Anterior cingulate cortex (tissue), 58 donors: ENCODE results near the gene ZNF831.

ENCODE experiments used
- DNase-seq, 58 donors: peaks; one replicate each; lab custom pipeline; 2025; lab: John Stamatoyannopoulos, UW

Gene ZNF831

DNA sequence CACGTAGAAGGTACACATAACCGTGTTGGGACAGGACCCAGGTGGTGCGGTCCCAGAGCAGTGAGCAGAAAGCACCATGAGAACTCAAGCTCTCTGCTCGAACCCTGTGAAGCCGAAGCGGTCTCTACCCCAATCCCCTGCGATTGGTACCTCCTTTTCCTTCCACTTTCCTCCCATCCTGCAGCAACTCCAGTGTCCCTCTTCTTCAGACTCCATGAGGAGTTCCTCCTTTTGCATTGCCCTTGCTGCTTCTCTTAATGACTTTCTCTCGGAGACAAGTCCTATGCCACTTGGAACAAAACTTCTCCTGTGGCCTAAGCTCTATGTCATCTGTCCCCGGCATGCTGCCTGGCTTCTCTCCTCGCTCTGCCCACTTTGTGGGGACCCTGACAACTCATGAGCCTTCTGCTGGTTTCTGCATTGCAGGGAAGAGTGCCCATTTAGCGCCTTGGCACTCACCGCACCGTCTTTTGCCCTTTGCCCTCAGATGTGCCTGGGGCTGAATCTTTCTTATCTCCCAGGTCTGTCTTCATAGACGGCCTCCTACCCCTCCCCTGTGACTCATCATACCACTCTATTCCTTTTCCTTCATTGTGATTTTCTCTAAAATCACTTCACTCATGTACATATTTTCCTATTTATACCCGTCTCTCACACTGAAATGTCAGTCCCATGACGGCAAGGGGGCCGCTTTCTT lies 9.2 kb upstream of the ZNF831 start:
- no peak for DNase-seq

DNA sequence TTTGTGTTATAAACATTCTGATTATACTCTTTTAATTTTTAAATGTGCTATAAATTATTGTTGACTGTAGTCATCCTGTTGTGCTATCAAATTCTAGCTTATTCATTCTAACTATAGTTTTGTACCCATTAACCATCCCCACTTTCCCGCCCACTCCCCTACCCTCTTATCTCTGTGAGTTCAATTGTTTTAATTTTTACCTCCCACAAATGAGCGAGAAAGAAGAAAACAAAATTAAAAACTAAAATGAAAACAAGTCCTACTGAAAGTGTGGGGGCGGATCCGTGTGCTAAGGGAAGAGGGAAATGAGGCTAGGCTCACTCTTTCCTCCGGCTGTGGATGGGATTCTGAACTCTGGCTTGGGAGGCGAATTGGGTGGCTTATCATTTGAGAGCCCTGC lies 6.6 kb upstream of the ZNF831 start:
- no peak for DNase-seq

DNA sequence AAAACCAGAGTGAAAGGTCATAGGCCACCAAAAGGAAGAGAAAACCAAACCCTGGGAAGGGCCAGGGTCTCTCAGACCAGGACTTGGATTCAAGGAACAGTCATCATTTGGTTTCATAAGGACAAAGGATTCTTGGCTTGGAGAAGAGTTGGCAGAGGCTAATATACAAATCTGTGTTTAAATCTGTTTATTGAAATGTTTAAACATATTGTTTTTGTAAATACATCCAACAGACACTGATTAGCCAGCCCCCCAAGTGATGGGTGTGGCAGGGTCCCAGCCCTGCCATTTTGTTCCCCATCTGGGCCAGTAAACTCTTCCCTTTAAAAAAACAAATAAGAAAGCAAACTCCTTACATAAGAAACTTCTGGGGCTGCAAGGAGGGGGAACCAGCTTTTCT lies 6.1 kb upstream of the ZNF831 start:
- no peak for DNase-seq

DNA sequence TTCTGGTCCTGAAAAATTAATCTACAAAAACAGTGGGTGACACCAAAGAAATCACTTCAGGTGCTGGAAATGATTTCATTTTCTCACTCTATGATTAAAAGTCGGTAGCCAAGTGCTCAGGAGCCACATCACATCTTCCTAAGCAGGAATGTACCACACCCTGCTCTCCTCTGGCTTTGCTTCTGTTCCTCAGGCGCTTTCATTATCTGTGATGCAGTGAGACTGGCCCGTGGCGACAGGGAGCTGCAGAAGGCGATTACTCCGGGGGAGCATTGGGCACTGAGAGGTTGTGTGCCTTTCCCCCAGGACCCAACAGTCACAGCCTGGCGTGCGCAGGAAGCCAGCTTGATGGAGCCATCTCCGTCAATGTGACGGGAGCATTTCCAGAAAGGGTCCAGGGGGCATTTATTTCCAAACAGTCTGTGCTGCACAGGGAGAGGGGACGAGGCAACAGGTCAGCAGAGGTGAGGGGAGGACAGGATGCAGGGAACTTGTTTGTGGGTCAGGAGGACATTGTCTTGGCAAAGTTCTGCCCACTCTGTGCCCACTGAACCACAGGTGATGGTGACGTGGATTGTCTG lies 5.6 kb upstream of the ZNF831 start:
- no peak for DNase-seq

DNA sequence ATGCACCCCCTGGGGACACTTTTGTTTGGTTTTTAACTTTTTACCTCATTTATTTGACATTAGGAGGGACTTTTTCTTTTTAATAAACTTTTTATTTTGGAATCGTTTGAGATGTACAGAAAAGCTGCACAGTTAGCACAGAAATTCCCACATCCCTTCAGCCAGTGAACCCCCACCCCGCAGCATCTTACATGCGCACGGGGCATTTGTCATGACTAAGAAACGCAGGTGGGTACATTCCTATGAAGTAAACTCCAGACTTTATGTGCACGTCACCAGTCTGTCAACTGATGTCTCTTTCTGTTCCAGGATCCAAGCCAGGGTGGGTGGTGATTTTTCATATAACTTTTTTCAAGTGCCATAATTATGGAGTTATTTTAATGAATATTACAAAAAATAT lies 4.9 kb upstream of the ZNF831 start:
- no peak for DNase-seq

DNA sequence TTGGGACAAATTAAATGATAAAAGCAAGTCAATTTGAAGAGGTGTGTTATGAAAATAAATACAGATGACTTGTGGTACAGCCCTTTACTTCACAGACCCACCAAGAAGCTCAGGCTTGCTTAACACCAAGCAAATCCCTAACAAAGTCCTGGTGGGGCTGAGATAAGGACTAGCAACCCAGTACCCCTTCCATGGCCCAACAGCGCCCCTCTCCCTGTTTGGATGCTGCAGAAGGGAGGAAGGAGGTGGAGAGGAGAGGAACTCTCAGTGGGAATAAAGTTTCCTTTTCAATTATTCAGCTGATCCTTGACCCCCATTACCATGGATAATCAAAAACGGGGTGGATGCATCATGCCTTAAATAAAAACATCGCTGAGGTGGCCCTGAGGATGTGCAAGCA lies 4.5 kb upstream of the ZNF831 start:
- DNase-seq: no peak

DNA sequence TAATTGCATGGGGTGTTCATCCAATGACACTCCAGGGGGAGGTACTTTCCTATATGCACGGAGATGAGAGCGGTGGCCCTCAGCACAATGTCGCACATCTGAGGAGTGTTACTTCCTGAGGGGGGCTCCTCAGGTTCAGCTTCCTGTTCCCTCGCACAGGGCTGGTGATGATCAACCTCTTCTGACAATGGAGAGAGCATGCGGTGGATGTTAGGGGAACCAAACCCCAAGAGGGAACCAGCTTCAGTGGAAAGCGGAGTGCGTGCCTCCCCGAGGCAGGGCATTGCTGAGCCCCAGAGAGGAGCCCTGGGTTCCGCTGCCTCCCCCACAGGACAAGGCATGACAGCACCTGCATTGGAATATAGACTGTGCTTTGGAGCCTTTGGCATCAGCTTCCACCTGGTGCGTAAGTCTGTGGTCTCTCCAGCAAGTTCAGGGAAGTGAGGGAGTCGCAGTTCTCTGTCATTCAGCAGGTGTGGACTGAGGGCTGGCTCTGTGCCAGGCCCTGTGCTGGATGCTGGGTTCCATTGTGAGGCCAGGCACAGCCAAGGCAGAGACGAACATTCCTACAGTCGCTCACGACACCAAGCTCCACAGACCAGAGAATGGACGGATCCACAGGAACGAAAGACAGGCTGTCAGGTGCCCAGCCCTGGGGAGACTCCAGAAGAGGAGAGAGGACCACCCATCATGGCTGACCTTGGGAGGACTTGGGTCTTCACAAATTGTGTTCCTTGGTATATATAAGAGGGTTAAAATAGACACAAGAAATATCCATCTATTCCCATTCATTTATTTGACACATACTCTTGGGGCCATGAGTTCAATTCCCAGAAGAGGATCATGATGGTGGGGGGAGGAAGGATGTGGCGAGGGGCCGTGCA lies 3.9 kb upstream of the ZNF831 start:
- no peak for DNase-seq

DNA sequence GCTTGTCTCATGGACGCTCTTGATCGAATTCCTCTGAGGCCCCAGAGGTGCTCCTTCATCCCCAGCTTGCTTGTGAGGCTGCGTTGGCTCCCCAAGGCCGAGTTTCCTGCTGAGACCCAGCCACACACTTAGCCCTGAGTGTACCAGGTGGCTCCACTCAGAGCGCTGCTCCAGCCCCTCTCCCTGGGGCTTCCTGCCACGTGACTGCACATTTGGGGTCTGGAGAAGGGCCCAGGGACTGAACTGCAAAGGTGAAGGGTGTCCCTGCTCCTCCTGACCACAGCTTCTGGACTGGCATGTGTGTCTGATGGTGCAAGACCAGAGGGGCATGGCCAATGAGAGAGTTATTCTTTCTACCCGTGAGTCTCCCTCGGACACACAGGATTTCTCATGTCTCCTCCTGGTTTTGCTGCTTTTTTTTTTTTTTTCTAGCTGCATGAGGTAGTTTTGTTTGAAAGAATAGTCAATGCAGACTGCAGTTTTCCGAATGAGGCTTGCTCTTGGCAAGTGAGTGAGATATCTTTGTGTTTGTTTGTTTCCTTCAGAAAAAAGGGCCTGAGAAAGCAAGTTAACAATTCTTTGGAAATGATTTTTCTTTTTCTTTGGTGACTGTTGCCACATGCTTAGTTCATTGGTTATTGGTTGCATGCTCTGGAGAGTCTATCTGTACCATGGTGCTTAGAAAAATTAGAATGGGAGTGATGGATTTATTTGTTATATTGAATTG lies 3.1 kb upstream of the ZNF831 start:
- DNase-seq: no peak

DNA sequence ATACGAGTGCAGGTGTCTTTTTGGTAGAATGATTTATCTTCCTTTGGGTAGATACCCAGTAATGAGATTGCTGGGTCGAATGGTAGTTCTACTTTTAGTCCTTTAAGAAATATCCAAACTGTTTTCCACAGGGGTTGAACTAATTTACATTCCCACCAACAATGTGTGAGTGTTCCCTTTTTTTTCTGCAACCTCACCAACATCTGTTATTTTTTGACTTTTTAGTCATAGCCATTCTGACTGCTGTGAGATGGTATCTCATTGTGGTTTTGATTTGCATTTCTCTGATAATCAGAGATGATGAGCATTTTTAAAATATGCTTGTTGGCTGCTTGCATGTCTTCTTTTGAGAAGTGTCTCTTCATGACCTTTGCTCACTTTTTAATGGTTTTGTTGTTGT lies 1.9 kb upstream of the ZNF831 start:
- no peak for DNase-seq

DNA sequence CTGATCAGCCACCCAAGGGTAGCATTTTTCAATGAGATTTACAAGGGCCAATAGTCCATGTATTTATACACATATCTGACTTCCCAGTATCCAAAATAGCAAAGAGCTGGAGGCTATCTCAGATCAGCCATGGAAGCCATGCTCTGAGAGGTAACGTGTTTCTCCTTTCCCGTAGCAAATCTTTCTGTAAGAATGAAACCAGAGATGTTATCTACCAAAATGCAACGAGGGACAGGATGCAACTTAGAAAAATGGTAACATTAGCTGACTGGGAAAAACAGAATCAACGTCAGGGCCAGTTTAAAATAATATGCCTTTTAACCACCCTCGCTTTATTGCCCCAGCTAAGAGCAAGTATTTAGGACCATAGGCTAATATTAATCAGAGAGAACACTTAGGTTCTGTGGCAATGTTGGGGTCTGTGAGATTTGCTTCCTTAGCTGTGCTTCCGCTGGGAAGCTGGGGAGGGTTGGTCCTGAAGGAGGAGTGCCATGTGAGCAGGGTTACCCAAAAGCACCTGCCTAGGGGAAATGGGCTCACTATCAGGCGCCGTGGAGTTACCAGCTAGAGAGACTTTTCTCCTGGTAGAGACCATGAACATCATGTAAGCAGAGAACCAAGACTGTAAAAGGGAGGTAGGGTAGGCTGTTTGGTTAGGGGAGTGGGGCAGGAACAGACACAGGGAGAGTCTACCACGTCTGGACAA lies 1.2 kb downstream of the ZNF831 start:
- no peak for DNase-seq

DNA sequence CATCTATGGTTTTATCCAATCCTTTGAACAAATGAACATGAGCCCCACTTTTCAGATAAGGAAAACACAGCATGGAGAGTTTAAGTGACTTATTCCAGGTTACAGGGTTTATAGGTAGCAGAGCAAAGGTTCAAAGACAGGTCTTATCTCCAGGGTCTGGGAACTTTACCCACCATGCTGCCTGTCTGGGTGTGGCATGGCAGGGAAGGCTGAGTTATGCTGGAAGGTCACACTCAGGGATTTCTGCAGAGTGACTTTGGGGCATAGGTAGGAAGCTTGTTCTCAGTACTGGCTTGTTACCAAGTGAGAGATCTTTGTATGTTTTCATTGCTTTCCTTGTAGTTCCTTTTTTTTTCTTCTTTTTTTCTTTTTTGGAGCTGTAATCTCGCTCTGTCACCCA lies 1.8 kb downstream of the ZNF831 start:
- no peak for DNase-seq

DNA sequence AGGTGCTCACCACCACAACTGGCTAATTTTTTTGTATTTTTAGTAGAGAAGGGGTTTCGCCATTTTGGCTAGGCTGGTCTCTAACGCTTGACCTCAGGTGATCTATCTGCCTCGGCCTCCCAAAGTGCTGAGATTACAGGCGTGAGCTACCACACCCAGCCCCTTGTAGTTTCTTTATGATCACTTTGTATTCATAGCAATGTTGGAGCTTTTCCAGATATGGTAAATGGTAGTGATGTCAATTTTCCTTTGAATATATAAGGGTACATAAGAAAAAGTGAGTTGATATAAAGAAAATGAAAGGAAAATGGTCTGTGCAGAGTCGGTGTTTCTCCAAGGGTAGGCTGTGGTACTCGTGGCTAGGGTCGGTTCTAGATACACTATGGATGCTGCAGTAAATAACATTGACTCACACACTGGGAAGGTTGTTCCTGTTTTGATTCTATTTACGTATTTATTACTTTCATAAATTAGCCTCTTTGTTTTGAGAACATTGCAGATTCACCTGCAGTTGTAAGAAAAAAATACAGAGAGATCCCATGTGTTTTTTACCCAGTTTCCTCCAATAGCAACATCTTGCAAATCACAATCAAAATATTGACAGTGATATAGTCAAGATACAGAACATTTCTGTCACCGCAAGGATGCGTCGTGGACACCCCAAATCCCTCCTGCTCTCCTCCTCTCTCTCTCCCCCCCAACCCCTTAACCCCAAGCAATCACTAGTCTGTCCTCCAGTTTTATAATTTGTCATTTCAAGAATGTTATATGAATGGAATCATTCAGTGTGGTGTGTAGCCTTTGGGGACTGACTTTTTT lies 2.5 kb downstream of the ZNF831 start:
- no peak for DNase-seq

DNA sequence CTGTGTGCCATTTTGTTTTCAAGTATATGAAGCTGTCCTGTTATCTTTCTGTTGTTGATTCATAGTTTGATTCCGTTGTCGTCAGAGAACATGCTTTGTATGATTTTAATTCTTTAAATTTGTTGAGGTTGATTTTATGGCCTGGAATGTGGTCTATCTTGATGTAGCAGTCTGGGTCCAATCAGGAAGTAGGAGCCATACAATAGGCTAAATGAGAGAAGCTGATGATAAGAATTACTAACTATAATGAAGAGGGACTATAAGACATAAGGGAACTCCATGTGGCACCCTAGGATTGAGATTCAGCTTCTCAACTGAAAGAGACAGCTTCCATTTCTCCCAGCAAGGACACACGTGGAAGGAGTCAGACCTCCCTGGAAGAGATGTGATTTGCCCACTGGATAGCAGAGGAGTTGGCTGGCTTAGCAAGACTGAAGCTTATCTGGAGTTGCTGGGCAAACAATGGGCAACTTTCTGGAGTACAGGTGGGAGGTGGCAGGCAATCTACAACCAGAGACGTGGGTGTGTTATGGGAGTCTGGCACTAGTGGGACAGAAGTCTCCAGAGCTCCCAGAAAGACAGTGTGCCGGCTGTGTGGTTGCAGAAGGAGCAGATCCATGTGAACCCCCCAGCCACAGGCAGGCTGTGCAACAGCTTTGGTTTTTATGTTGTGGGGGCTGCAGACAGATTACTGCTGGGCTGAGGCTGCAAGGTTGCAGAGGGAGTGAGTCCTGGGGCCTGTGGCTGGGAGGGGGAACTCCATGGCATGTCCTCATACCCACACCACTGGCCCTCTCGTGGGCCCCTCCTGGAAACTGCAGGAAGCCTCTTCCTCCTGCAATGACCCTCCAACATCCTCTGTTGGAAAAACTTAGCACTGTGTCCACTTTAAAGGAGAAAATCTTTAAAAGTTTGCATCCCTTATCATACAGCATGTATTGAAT lies 7.1 kb downstream of the ZNF831 start:
- DNase-seq: no peak

DNA sequence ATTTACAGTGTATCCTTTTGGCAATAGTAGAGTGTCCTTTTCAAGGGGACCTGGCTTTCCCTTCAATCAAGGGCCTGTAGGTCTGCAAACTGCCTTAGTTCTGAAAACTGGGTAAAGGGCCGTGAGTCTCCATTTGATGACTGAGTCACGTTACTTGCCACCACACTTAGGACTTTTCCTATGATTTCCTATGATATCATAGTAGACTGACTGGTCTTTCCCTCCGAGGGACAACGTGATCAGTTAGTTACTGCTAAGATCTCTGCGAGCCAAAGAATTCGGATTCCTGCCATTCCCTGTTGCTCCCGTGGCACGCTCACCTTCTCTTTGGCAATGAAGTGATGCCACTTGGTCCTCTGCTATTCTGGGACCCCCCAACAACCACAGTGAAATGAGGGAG lies 8.4 kb downstream of the ZNF831 start:
- DNase-seq: no peak

DNA sequence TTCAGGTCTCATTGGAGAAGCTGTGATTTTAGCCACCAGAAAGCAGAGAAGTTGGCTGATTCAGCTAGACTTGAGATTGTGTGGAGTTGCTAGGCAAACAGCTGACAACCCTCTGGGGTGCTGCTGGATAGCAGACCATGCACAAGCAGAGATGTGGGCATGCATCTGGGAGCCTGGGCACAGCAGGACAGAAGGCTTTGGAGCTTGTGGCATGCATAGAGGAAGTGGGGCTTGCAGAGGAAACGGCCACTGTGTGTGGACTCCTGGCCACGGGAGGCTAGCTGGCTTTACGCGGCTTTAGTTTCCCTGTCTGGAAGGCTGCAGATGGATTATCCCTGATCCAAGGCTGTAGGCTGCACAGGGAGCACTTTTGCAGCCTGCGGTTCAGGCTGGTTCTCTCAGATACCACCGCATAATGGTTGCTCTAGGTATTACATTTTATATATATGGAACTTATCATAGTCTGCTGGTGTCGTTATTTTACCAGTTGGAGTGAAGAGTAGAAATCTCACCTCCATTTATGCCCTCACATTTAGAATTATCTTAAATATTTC lies 10.4 kb downstream of the ZNF831 start:
- DNase-seq: no peak

DNA sequence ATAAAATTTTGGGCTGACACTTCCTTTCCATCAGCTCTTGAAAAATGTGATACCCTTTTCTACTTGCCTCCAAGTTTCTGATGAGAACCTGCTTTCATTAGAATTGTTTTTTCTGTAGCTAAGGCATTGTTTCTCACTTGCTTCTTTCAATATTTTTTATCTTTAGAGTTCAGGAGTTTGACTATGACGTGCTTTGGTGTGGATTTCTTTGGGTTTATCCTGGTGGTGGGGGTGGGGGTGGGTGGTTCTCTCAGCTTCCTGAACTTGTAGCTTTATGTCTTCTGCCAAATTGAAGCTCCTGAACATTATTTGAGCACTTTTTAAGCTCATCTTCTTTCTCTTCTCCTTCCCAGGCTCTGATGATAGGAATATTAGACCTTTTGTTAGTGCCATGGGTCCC lies 11.4 kb downstream of the ZNF831 start:
- DNase-seq: no peak

DNA sequence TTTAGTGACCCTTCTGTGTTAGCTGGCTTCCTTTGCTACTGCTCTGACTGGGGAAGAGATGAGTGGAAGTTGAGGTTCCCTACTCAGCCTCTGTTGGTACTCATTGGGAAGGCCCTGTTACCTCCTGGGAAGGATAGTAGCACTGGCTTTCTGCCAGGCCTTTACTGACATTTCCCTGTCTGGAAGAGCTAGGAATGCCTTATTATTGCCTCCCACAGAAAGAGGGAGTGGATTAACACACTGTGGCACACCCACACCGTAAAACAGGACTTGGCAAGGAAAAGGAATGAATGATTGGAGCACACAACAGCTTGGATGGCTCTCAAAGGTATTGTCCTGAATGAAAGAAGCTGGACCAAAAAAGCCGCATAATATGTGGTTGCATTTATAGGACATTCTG lies 12.2 kb downstream of the ZNF831 start:
- DNase-seq: no peak

DNA sequence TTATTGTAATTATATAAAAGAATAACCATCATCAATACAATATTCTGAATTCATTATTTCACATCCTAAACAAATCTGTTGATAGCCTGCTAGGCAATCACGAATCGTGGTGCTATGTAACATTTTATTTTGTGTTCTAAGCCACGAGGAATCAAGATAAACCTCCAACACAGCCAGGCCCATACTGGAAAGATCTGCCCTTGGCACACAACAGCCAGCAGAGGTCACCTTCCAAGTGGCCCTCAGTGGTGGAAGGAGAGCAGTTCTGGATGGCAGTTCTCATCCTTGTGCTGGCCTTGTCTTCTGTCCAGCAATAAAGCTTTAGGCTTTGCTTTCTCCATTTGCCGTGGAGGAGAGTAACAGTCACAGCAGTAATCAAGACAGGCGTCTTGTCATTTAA lies 13.2 kb downstream of the ZNF831 start:
- DNase-seq: no peak
